ENCODE results near the gene CNNM3. TPM values are rescaled to one million over a fixed set of nuclear protein-coding genes. Genes with fewer than 3 reads are reported as not detected.
"Not testable (repeated sequence)": the region's sequence is repeated elsewhere in the genome, so short reads cannot be mapped to it uniquely, and the experiment has no call there.

CNNM3 gene
- polyA plus RNA-seq, 2 donors = 3.8 to 3.9 TPM

DNA sequence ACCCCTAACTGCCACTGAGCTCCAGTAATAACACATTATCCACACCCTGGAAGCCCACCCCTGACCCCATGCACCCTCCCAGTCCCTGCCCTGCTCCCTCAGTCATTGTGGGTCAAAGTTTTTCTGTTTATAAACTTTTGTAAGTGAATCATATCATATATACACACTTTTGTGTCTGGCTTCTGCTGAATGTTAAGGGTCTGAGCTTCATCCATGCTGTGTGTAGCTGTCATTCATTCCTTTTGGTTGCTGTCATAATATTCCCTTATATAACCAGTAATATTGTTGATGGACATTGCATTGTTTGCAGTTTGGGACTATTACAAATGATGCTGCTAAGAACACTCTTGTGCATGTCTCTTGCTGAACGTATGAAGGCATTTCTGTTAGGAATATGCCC is 40.9 kb upstream of the CNNM3 start:
- Histone ChIP-seq H3K4me1 (ENCODE audit: control insufficient read depth in 2 of 2, insufficient read depth in 2 of 2, low read length in 1 of 2) (peaks cover 7 to 15% of the 10 kb centered on the region in 2 donors), H3K9me3 (ENCODE audit: control insufficient read depth in 2 of 2, insufficient read depth in 1 of 2, low read depth in 1 of 2, low read length in 1 of 2) (no peaks in the 10 kb centered on the region), H3K27me3 (ENCODE audit: control insufficient read depth in 1 of 2, insufficient read depth in 2 of 2, low read length in 2 of 2) (no peaks in the 10 kb centered on the region), H3K4me3 (ENCODE audit: low read depth in 1 of 2, low read length in 2 of 2) (no peak overlapping the region), H3K27ac (ENCODE audit: low read depth in 2 of 2, low read length in 1 of 2) (no peak overlapping the region), H3K36me3 (ENCODE audit: control insufficient read depth in 2 of 2, insufficient read depth in 2 of 2, low read length in 1 of 2) (peaks cover 0 to 9% of the 10 kb centered on the region in 2 donors)
- whole genome bisulfite sequencing, 2 donors = 15 to 32% methylated on average over 1 of the region's 1 CpG

- Histone ChIP-seq H3K9me3 (ENCODE audit: control insufficient read depth in 2 of 2, insufficient read depth in 1 of 2, low read depth in 1 of 2, low read length in 1 of 2) (no peaks in the 10 kb centered on the region), H3K27me3 (ENCODE audit: control insufficient read depth in 1 of 2, insufficient read depth in 2 of 2, low read length in 2 of 2) (no peaks in the 10 kb centered on the region), H3K4me3 (ENCODE audit: low read depth in 1 of 2, low read length in 2 of 2) (no peak overlapping the region), H3K27ac (ENCODE audit: low read depth in 2 of 2, low read length in 1 of 2) (no peak overlapping the region), H3K36me3 (ENCODE audit: control insufficient read depth in 2 of 2, insufficient read depth in 2 of 2, low read length in 1 of 2) (no peaks in the 10 kb centered on the region), H3K4me1 (ENCODE audit: control insufficient read depth in 2 of 2, insufficient read depth in 2 of 2, low read length in 1 of 2) (peaks cover 1 to 3% of the 10 kb centered on the region in 2 donors)
- WGBS, 2 donors = 79 to 92% methylated on average over 4 of the region's 4 CpGs
Observed at GRCh38 chr2:96783388-96783787, 32.7 kb upstream of the CNNM3 start.

DNA sequence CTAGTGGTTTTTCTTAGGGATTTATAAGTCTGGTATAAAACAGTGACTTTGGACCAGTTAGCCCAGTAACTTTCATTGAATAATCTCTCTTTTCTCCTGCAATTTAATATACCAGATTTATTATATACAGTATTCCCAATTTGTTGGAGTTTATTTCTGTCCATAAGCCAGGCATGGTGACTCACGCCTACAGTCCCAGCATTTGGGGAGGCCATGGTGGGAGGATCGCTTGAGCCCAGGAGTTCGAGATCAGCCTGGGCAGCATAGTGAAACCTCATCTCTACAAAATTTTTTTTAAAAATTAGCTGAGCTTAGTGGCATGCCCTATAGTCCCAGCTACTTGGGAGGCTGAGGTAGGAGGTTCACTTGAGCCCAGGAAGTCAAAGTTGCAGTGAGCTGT is 28.7 kb upstream of the CNNM3 start:
- H3K27me3 ChIP-seq (ENCODE audit: control insufficient read depth in 1 of 2, insufficient read depth in 2 of 2, low read length in 2 of 2) = no peaks in the 10 kb centered on the region

DNA sequence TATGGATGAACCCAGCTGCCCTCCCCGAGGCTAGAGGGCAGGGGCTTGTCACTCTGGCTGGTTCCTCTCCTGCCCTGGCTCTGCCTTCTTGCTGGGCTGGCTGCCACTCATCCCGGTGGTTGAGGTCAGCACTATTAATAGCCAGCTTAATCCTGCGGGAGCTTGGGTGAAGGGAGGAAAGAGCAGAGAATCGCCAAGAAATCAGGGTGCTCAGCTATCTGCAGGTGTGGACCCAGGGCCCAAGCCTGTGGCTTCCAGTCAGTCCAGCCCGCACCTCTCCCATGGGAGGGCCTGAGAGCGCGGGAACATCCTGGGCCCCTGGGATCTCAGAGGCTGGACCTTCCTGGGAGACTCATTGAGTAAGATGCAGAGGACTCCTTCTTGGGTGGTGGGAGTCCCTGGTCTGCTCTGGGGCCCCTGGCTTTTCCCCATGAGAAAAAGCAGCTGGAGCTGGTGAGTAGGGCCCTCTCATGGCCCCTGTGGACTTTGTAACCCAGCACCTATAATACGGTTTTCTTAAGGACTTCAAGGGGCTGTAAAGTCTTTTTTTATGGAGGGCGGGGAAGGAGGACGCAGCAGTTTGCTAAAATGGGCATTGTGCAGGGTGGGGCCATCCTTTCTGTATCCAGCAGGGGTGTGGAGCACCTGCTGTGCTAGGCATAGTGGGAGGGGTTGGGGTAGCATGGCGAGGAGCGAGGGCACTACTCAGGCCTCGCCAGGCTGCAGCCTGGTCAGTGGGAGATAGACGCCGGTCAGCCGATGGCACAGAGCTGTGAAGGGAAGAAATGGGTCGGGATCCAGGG is 27.4 kb upstream of the CNNM3 start:
- H3K9me3 ChIP-seq (ENCODE audit: control insufficient read depth in 2 of 2, insufficient read depth in 1 of 2, low read depth in 1 of 2, low read length in 1 of 2) = no peaks in the 10 kb centered on the region
- no peaks in the 10 kb centered on the region for H3K27me3 ChIP-seq (ENCODE audit: control insufficient read depth in 1 of 2, insufficient read depth in 2 of 2, low read length in 2 of 2)
- 65 to 71% methylated on average over 17 of the region's 17 CpGs for WGBS, 2 donors
- peaks cover 9 to 11% of the 10 kb centered on the region in 2 donors for H3K4me1 ChIP-seq (ENCODE audit: control insufficient read depth in 2 of 2, insufficient read depth in 2 of 2, low read length in 1 of 2)
- H3K36me3 ChIP-seq (ENCODE audit: control insufficient read depth in 2 of 2, insufficient read depth in 2 of 2, low read length in 1 of 2) = no peaks in the 10 kb centered on the region
- no peak overlapping the region for H3K4me3 ChIP-seq (ENCODE audit: low read depth in 1 of 2, low read length in 2 of 2)
- peak overlapping the region; percentile 78 to 79 for H3K27ac ChIP-seq (ENCODE audit: low read depth in 2 of 2, low read length in 1 of 2)

More for the DNA sequence above, 28.7 kb upstream of the CNNM3 start:
- WGBS, 2 donors = 87 to 90% methylated on average over 3 of the region's 3 CpGs
- no peaks in the 10 kb centered on the region for H3K9me3 ChIP-seq (ENCODE audit: control insufficient read depth in 2 of 2, insufficient read depth in 1 of 2, low read depth in 1 of 2, low read length in 1 of 2)
- peak overlapping the region; percentile 78 to 79 for H3K27ac ChIP-seq (ENCODE audit: low read depth in 2 of 2, low read length in 1 of 2)
- H3K36me3 ChIP-seq (ENCODE audit: control insufficient read depth in 2 of 2, insufficient read depth in 2 of 2, low read length in 1 of 2) = no peaks in the 10 kb centered on the region
- H3K4me3 ChIP-seq (ENCODE audit: low read depth in 1 of 2, low read length in 2 of 2) = no peak overlapping the region
- H3K4me1 ChIP-seq (ENCODE audit: control insufficient read depth in 2 of 2, insufficient read depth in 2 of 2, low read length in 1 of 2) = peaks cover 7 to 9% of the 10 kb centered on the region in 2 donors

DNA sequence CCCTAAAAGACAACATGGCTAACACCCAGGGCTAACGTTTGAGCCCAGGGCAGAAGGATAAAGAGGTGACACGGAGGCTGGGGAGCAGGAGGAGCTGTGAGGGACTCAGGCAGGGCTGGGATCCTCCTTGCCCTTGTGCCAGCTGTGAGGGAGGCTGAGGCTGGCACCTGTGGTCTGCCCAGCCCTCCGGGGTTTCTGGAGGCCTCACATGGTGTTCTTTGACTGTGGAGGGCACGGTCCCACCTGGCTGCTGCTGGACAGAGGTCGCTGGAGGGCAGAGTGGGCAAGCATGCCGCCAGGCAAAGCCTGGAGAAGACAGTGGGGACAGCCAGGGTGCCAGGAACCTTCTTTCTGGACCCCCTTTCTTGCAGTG is 26.8 kb upstream of the CNNM3 start:
- Histone ChIP-seq H3K27ac (ENCODE audit: low read depth in 2 of 2, low read length in 1 of 2) (peak overlapping the region in 1 of 2 donors; percentile 1), H3K36me3 (ENCODE audit: control insufficient read depth in 2 of 2, insufficient read depth in 2 of 2, low read length in 1 of 2) (no peaks in the 10 kb centered on the region), H3K4me1 (ENCODE audit: control insufficient read depth in 2 of 2, insufficient read depth in 2 of 2, low read length in 1 of 2) (peaks cover 9 to 11% of the 10 kb centered on the region in 2 donors), H3K27me3 (ENCODE audit: control insufficient read depth in 1 of 2, insufficient read depth in 2 of 2, low read length in 2 of 2) (no peaks in the 10 kb centered on the region), H3K9me3 (ENCODE audit: control insufficient read depth in 2 of 2, insufficient read depth in 1 of 2, low read depth in 1 of 2, low read length in 1 of 2) (no peaks in the 10 kb centered on the region), H3K4me3 (ENCODE audit: low read depth in 1 of 2, low read length in 2 of 2) (no peak overlapping the region)
- 75 to 82% methylated on average over 6 of the region's 6 CpGs for whole genome bisulfite sequencing, 2 donors

DNA sequence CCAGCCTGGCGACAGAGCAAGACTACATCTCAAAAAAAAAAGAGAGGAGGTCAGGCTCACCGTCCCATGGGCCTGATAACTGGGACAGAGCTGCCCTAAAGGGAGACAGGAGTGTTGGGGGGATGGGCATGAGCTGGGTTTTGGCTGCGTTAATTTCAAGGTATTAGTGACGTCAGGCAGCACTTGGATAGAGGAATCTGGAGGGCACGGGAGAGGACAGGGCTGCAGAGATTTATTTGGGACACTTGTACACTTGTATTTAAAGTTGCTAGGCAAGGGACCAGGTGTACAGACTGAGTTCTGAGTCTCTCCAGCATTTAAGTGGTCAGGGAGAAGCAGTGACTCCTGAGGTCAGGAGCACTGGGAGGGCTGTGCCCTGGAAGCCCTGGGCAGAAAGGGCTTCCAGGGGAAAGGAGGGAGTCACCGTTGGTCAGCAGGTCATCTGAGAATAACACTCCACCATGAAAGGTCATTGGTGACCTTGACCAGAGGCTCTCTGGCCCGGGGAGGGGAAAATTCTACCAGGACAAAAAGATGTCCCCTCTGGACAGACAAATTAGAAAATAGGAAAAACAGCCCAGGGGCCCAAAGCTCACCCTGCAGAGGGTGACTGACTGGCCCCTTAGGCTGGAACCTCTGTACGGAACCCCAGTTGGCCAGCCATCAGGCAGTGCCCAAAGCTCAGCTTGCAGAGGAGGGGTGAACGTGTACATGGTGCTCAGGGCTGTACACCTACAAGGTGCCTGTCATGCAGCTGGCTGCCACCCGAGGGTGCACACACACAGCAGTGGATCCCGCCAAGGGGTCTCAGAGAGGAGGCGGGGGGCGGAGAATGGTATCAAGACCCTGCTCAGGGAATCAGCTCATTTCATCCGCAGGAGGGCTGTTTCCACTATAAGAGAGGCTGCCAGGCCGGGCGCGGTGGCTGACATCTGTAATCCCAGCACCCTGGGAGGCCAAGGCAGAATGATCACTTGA is 23.0 kb upstream of the CNNM3 start:
- no peaks in the 10 kb centered on the region for H3K9me3 ChIP-seq (ENCODE audit: control insufficient read depth in 2 of 2, insufficient read depth in 1 of 2, low read depth in 1 of 2, low read length in 1 of 2)
- no peak overlapping the region for H3K27ac ChIP-seq (ENCODE audit: low read depth in 2 of 2, low read length in 1 of 2)
- H3K4me3 ChIP-seq (ENCODE audit: low read depth in 1 of 2, low read length in 2 of 2) = no peak overlapping the region
- H3K36me3 ChIP-seq (ENCODE audit: control insufficient read depth in 2 of 2, insufficient read depth in 2 of 2, low read length in 1 of 2) = peaks cover 0 to 10% of the 10 kb centered on the region in 2 donors
- H3K27me3 ChIP-seq (ENCODE audit: control insufficient read depth in 1 of 2, insufficient read depth in 2 of 2, low read length in 2 of 2) = no peaks in the 10 kb centered on the region
- peaks cover 9 to 10% of the 10 kb centered on the region in 2 donors for H3K4me1 ChIP-seq (ENCODE audit: control insufficient read depth in 2 of 2, insufficient read depth in 2 of 2, low read length in 1 of 2)
- 87% methylated on average over 17 of the region's 17 CpGs for WGBS, 2 donors

DNA sequence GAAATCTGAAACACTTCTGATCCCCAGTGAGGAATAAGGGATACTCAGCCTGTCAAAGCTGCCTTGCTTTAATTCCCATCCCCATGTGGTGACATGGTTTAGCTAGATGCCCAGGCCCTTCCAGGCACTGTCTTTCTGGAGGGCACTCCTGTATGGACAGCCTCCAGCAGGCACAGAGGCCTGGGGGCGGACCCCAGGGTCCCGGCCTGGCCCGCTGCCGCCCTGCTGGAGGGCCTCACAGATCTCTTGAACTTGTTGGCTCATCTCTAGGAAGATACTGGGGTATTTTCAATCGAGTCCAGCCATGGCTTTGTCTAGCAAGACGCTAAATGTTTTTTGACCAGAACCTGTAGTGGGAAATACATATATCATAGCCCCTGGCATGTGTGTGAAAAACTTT is 21.0 kb upstream of the CNNM3 start:
- 96 to 97% methylated on average over 6 of the region's 6 CpGs for WGBS, 2 donors
- H3K9me3 ChIP-seq (ENCODE audit: control insufficient read depth in 2 of 2, insufficient read depth in 1 of 2, low read depth in 1 of 2, low read length in 1 of 2) = no peaks in the 10 kb centered on the region
- no peak overlapping the region for H3K27ac ChIP-seq (ENCODE audit: low read depth in 2 of 2, low read length in 1 of 2)
- no peaks in the 10 kb centered on the region for H3K27me3 ChIP-seq (ENCODE audit: control insufficient read depth in 1 of 2, insufficient read depth in 2 of 2, low read length in 2 of 2)
- no peak overlapping the region for H3K4me3 ChIP-seq (ENCODE audit: low read depth in 1 of 2, low read length in 2 of 2)
- H3K4me1 ChIP-seq (ENCODE audit: control insufficient read depth in 2 of 2, insufficient read depth in 2 of 2, low read length in 1 of 2) = peaks cover 0 to 8% of the 10 kb centered on the region in 2 donors
- peaks cover 0 to 20% of the 10 kb centered on the region in 2 donors for H3K36me3 ChIP-seq (ENCODE audit: control insufficient read depth in 2 of 2, insufficient read depth in 2 of 2, low read length in 1 of 2)

DNA sequence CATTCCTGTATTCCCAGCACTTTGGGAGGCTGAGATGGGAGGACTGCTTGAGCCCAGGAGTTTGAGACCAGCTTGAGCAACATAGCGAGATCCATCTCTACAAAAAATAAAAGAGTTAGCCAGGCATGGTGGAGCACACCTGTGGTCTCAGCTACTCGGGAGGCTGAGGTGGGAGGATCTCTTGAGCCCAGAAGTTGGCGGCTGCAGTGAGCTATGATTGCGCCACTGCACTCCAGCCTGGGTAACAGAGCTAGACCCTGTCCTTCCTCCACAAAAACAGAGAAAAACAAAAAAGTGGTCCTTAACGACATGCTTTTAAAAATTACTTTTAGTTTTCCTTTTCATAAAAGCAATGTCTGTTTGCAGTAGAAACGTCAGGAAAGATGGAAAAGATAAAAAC is 19.6 kb upstream of the CNNM3 start:
- not testable (repeated sequence) for H3K27me3 ChIP-seq (ENCODE audit: control insufficient read depth in 1 of 2, insufficient read depth in 2 of 2, low read length in 2 of 2); H3K4me3 ChIP-seq (ENCODE audit: low read depth in 1 of 2, low read length in 2 of 2); H3K27ac ChIP-seq (ENCODE audit: low read depth in 2 of 2, low read length in 1 of 2); H3K9me3 ChIP-seq (ENCODE audit: control insufficient read depth in 2 of 2, insufficient read depth in 1 of 2, low read depth in 1 of 2, low read length in 1 of 2)
- 87 to 93% methylated on average over 6 of the region's 6 CpGs for WGBS, 2 donors
- Histone ChIP-seq H3K36me3 (ENCODE audit: control insufficient read depth in 2 of 2, insufficient read depth in 2 of 2, low read length in 1 of 2) (peaks cover 0 to 24% of the 10 kb centered on the region in 2 donors), H3K4me1 (ENCODE audit: control insufficient read depth in 2 of 2, insufficient read depth in 2 of 2, low read length in 1 of 2) (peaks cover 0 to 11% of the 10 kb centered on the region in 2 donors)

DNA sequence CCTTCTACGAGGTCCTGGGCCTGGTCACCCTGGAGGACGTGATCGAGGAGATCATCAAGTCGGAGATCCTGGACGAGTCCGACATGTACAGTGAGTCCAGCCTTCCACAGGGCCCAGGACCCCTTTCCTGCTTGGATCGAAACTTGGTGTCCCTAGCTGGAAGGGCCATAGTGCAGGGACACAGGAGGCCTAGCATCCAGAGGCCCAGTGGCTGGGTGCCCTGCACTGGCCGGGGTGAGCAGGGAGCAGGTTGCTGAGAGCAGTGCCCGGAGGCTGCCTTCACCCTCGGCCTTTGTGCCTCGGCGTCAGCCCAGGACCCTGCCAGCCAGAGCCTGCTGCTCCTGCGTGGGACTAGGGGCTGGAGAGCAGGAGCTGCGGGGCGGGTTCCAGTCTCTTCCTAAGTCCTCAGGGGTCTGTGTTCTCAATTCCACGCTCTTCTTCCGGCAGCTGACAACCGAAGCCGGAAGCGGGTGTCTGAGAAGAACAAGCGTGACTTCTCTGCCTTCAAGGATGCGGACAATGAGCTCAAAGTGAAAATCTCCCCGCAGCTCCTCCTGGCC is 18.9 kb upstream of the CNNM3 start:
- H3K4me3 ChIP-seq (ENCODE audit: low read depth in 1 of 2, low read length in 2 of 2) = no peak overlapping the region
- H3K36me3 ChIP-seq (ENCODE audit: control insufficient read depth in 2 of 2, insufficient read depth in 2 of 2, low read length in 1 of 2) = peaks cover 2 to 31% of the 10 kb centered on the region in 2 donors
- H3K27me3 ChIP-seq (ENCODE audit: control insufficient read depth in 1 of 2, insufficient read depth in 2 of 2, low read length in 2 of 2) = no peaks in the 10 kb centered on the region
- H3K27ac ChIP-seq (ENCODE audit: low read depth in 2 of 2, low read length in 1 of 2) = no peak overlapping the region
- H3K4me1 ChIP-seq (ENCODE audit: control insufficient read depth in 2 of 2, insufficient read depth in 2 of 2, low read length in 1 of 2) = peaks cover 0 to 11% of the 10 kb centered on the region in 2 donors
- 95% methylated on average over 23 of the region's 23 CpGs for WGBS, 2 donors
- H3K9me3 ChIP-seq (ENCODE audit: control insufficient read depth in 2 of 2, insufficient read depth in 1 of 2, low read depth in 1 of 2, low read length in 1 of 2) = peaks cover 0 to 6% of the 10 kb centered on the region in 2 donors

Measured in esophagus (tissue), 2 donors.